Colonic mucosa (tissue), 4 donors: Measurements from ENCODE around the gene PUS7L. TPM values are rescaled to one million over a fixed set of nuclear protein-coding genes. Genes with fewer than 3 reads are reported as not detected.

Experiments
- DNase-seq: peaks from one replicate; pipeline ENCODE4 v3.0.0-alpha.2; 2020
- H3K27ac ChIP-seq: fragments of 200-600 bp; one replicate; pipeline ENCODE4 v1.8.0; 2021
- H3K27me3 ChIP-seq: fragments of 200-600 bp; one replicate; pipeline ENCODE4 v1.8.0; 2021
- H3K36me3 ChIP-seq: fragments of 200-600 bp; one replicate; pipeline ENCODE4 v1.8.0; 2021
- H3K4me1 ChIP-seq: fragments of 200-600 bp; one replicate; pipeline ENCODE4 v1.8.0; 2021; ENCODE audit warnings: mild to moderate bottlenecking
- H3K4me3 ChIP-seq: fragments of 200-600 bp; one replicate; pipeline ENCODE4 v1.8.0; 2021
- H3K9ac ChIP-seq, 2 donors: one replicate each; pipeline ENCODE4 v1.7.0; 2013; ENCODE audit warnings: control low read depth in 2 of 2, low read depth in 2 of 2, low read length in 2 of 2
- H3K9me3 ChIP-seq: fragments of 200-600 bp; one replicate; pipeline ENCODE4 v1.8.0; 2021
- CTCF ChIP-seq: fragments of 200-600 bp; IDR thresholded peaks from one replicate; pipeline ENCODE4 v1.8.0; 2022; ENCODE audit warnings: antibody characterized with exemption, mild to moderate bottlenecking
- intact Hi-C: fragments of 100-400 bp; cut with DNase I; formaldehyde crosslinking; loops from one replicate; pipeline ENCODE4 v1.14.1; 2022
- total RNA-seq, 2 donors: library from RNA; stranded (reverse); fragmentation: NEBNext Ultra II Directional in 1 of 2; extraction: Animal tissue kit (Norgen Biotek cat#: 25700) in 1 of 2; gene quantifications; one replicate each; pipeline ENCODE4 v1.2.1, GENCODE V29; 2021
- donor health status: healthy.
- donor health status: DM: no; HTN: no; CAD: no.
- donor health status: DM: no; HTN: no; CAD: no.

The PUS7L gene
- total RNA-seq, 2 donors from 2014 or later, result 10.3 to 12.9 TPM

GRCh38 chr12:43797561-43798217, 39.1 kb upstream of the PUS7L start:
- DNase-seq, result no peak
- Histone ChIP-seq H3K27me3 (no peaks in the 10 kb centered on the region), H3K4me3 (no peak overlapping the region), H3K9me3 (no peaks in the 10 kb centered on the region), H3K9ac (no peak overlapping the region), H3K4me1 (no peaks in the 10 kb centered on the region), H3K27ac (no peak overlapping the region), H3K36me3 (peaks cover 9% of the 10 kb centered on the region)
- intact Hi-C loops, result no loop called here
- TF ChIP-seq CTCF, result no peak

- no peak for DNase-seq
- Histone ChIP-seq H3K27ac (no peak overlapping the region), H3K9ac (no peak overlapping the region), H3K4me3 (no peak overlapping the region), H3K36me3 (peaks cover 9% of the 10 kb centered on the region), H3K27me3 (no peaks in the 10 kb centered on the region), H3K4me1 (no peaks in the 10 kb centered on the region), H3K9me3 (no peaks in the 10 kb centered on the region)
- TF ChIP-seq CTCF, result no peak
- intact Hi-C loops, result no loop called here
Observed at GRCh38 chr12:43795716-43796280, 37.2 kb upstream of the PUS7L start.

GRCh38 chr12:43789941-43790340, 31.4 kb upstream of the PUS7L start:
- DNase-seq, result no peak
- Histone ChIP-seq H3K36me3 (no peaks in the 10 kb centered on the region), H3K4me1 (no peaks in the 10 kb centered on the region), H3K27me3 (no peaks in the 10 kb centered on the region), H3K9me3 (no peaks in the 10 kb centered on the region), H3K9ac (no peak overlapping the region), H3K4me3 (no peak overlapping the region), H3K27ac (no peak overlapping the region)
- intact Hi-C loops, result no loop called here
- TF ChIP-seq CTCF, result no peak

DNA sequence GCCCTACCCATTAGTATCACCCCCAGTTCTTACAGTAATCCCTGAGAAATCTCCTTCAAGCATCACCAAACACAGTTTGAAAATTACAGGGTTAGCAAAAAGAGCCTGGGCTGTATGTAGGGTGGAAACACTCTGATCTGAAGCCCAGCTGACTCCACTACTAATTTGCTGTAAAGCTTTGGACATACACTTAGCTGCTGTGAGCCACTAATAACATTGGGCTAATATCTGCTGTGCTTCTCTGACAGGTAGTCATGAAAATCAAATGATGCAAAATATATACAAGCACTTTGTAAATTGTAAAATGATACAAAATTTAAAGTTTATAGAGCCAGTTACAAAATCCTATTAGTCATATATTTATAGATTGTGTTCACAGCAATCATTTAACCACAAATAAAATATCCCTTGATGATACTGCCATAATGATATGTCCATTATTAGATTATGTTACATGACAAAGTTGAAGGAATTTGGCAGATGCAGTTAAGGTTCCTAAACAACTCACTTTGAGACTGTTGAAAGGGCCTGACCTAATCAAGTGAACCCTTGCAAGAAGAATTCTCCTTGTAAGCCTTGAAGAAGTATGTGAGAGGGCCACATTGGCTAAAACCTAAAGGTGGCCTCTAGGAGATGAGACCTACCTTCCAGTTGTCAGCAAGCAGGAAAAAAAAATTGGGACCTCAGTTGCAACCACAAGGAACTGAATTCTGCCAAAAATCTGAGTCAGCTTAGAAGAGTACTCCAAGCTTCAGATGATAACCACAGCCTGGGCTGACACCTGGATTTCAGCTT, 28.5 kb upstream of the PUS7L start:
- H3K4me3 ChIP-seq, result no peak overlapping the region
- H3K27me3 ChIP-seq, result no peaks in the 10 kb centered on the region
- no peak for TF ChIP-seq CTCF
- intact Hi-C loops, result no loop called here
- DNase-seq, result no peak
- H3K36me3 ChIP-seq, result no peaks in the 10 kb centered on the region
- H3K27ac ChIP-seq, result no peak overlapping the region
- H3K4me1 ChIP-seq, result no peaks in the 10 kb centered on the region
- no peaks in the 10 kb centered on the region for H3K9me3 ChIP-seq
- H3K9ac ChIP-seq, result no peak overlapping the region

- no peaks in the 10 kb centered on the region for H3K36me3 ChIP-seq
- intact Hi-C loops, result loop anchor here (5.0 kb wide), 1 partner anchor 106 kb away; no protein-coding TSS in a partner anchor
- DNase-seq, result no peak
- no peak overlapping the region for H3K4me3 ChIP-seq
- H3K27me3 ChIP-seq, result no peaks in the 10 kb centered on the region
- H3K9me3 ChIP-seq, result no peaks in the 10 kb centered on the region
- no peak overlapping the region for H3K9ac ChIP-seq
- TF ChIP-seq CTCF, result peak; percentile 18
- no peaks in the 10 kb centered on the region for H3K4me1 ChIP-seq
- no peak overlapping the region for H3K27ac ChIP-seq
Observed at GRCh38 chr12:43776498-43776897, 17.9 kb upstream of the PUS7L start.
